Activated CD4-positive, alpha-beta T cell treated with anti-CD3 and anti-CD28 coated beads for 36 hours (primary cell): ENCODE measurements around the gene NFKBIL1. TPM values are rescaled to one million over a fixed set of nuclear protein-coding genes. Genes with fewer than 3 reads are reported as not detected.

ENCODE experiments used
- ATAC-seq: fragments of 200-7000 bp; cut with Tn5 transposase; one replicate; pipeline ENCODE4 v1.10.0; 2021; ENCODE audit warnings: mild to moderate bottlenecking, moderate library complexity
- CTCF ChIA-PET: fragments of 350-600 bp; sonication (Branson Sonifier 250); formaldehyde crosslinking; loops from one replicate; lab custom pipeline; 2021; ENCODE audit warnings: antibody characterized with exemption; lab: Charles Lee
- POLR2A ChIA-PET: fragments of 350-600 bp; sonication (Branson Sonifier 250); formaldehyde crosslinking; loops from one replicate; lab custom pipeline; 2021; ENCODE audit warnings: antibody characterized with exemption, inconsistent platforms; lab: Charles Lee
- DNase-seq: peaks from one replicate; pipeline ENCODE4 v3.0.0-alpha.2; 2020
- H3K27ac Mint-ChIP-seq: one replicate; pipeline ENCODE4 v1.8.0; 2021; ENCODE audit warnings: mixed read lengths
- H3K27me3 Mint-ChIP-seq: one replicate; pipeline ENCODE4 v1.8.0; 2021; ENCODE audit warnings: mixed read lengths
- H3K36me3 Mint-ChIP-seq: one replicate; pipeline ENCODE4 v1.8.0; 2021; ENCODE audit warnings: low read depth, mixed read lengths
- H3K4me1 Mint-ChIP-seq: one replicate; pipeline ENCODE4 v1.8.0; 2021; ENCODE audit warnings: mixed read lengths
- H3K4me3 Mint-ChIP-seq: one replicate; pipeline ENCODE4 v1.8.0; 2021; ENCODE audit warnings: mild to moderate bottlenecking, moderate library complexity, mixed read lengths
- H3K9me3 Mint-ChIP-seq: one replicate; pipeline ENCODE4 v1.8.0; 2021; ENCODE audit warnings: low read depth, mixed read lengths
- intact Hi-C, 2 experiments: fragments of 100-400 bp; cut with DNase I in 1 of 2; cut with micrococcal nuclease in 1 of 2; formaldehyde crosslinking; loops; one replicate each; pipeline versions ENCODE4 v1.14.2 to v1.15.1; 2022 to 2024; cut with DNase I, micrococcal nuclease
- total RNA-seq, 2 experiments: library from RNA; stranded (reverse); gene quantifications; one replicate each; pipeline ENCODE4 v1.2.3, GENCODE V29; 2021

The NFKBIL1 gene
- total RNA-seq, 2 experiments from 2014 or later: 18.1 to 19.0 TPM

GRCh38 chr6:31528307-31528777, 19.1 kb upstream of the NFKBIL1 start:
- ChIA-PET CTCF (interaction anchor here (0.6 to 1.8 kb wide), 5 partner anchors 12 to 129 kb away, joined by 3 to 8 read pairs (median 5); partner anchors contain the start of gene DDX39B), POLR2A (interaction anchor here (0.6 to 1.3 kb wide), 3 partner anchors 13 to 83 kb away, joined by 3 to 5 read pairs (median 3); partner anchors contain the start of gene DDX39B)
- H3K27me3 Mint-ChIP-seq: no peaks in the 10 kb centered on the region

GRCh38 chr6:31528821-31529328, 18.5 kb upstream of the NFKBIL1 start, which contains the start of gene MCCD1:
TSS of gene MCCD1 (plus strand) at chr6:31528962. CDS start at chr6:31529015, 53 bp downstream.
- Mint-ChIP-seq H3K9me3 (no peaks in the 10 kb centered on the region), H3K4me3 (no peak within 1 kb of the TSS), H3K4me1 (peaks cover 7% of the 10 kb centered on the region), H3K27me3 (no peaks in the 10 kb centered on the region), H3K27ac (no peak within 1 kb of the TSS), H3K36me3 (peaks cover 41% of the 10 kb centered on the region)
- ChIA-PET POLR2A (interaction anchor here (0.6 to 1.3 kb wide), 4 partner anchors 12 to 54 kb away, joined by 3 to 5 read pairs (median 3); no protein-coding TSS in a partner anchor), CTCF (interaction anchor here (0.8 to 1.8 kb wide), 5 partner anchors 12 to 68 kb away, joined by 3 to 8 read pairs (median 5); partner anchors contain the start of gene DDX39B)
- ATAC-seq (peak; percentile 17), DNase-seq (no peak)
- intact Hi-C loops: no loop called here

More at GRCh38 chr6:31528307-31528777, 19.1 kb upstream of the NFKBIL1 start:
- DNase-seq: no peak
- intact Hi-C loops: no loop called here
- peaks cover 36% of the 10 kb centered on the region for H3K36me3 Mint-ChIP-seq
- H3K4me1 Mint-ChIP-seq: peaks cover 4% of the 10 kb centered on the region
- no peak overlapping the region for H3K4me3 Mint-ChIP-seq
- ATAC-seq: no peak
- H3K27ac Mint-ChIP-seq: no peak overlapping the region
- no peaks in the 10 kb centered on the region for H3K9me3 Mint-ChIP-seq

DNA sequence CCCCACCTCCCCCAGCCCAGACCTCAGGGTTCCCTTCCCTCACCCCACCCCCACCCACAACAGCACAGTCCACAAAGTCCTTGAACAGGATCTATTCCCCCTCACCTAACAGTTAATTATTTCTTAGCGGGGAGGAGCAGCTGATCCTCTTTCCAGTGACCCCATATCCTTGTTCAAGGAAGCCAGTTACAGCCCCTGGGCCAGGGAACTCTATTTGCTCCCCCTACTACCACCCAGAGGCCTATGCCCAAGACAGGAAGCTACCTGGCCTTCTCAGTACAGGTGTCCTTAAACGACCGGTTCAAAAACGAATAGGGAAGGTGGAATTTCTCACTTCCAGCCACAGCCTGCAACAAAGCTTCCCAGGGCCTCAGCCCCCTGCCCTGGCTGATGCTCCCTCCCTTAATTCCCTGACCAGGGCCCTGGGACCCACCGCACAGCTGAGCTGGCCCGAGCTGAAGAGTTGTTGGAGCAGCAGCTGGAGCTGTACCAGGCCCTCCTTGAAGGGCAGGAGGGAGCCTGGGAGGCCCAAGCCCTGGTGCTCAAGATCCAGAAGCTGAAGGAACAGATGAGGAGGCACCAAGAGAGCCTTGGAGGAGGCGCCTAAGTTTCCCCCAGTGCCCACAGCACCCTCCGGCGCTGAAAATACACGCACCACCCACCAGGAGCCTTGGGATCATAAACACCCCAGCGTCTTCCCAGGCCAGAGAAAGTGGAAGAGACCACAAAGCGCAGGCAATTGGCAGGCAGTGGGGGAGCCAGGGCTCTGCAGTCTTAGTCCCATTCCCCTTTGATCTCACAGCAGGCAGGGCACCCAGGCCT, 17.9 kb upstream of the NFKBIL1 start:
- DNase-seq (no peak), ATAC-seq (peak; percentile 25)
- POLR2A ChIA-PET: interaction anchor here (0.6 to 1.3 kb wide), 4 partner anchors 11 to 58 kb away, joined by 3 to 5 read pairs (median 4); no protein-coding TSS in a partner anchor
- no peaks in the 10 kb centered on the region for H3K9me3 Mint-ChIP-seq
- H3K27me3 Mint-ChIP-seq: no peaks in the 10 kb centered on the region
- no peak overlapping the region for H3K27ac Mint-ChIP-seq
- CTCF ChIA-PET: interaction anchor here (0.7 to 1.5 kb wide), 3 partner anchors 9 to 67 kb away, joined by 3 to 5 read pairs (median 5); no protein-coding TSS in a partner anchor
- H3K4me3 Mint-ChIP-seq: no peak overlapping the region
- peaks cover 9% of the 10 kb centered on the region for H3K4me1 Mint-ChIP-seq
- intact Hi-C loops: no loop called here
- peaks cover 48% of the 10 kb centered on the region for H3K36me3 Mint-ChIP-seq

DNA sequence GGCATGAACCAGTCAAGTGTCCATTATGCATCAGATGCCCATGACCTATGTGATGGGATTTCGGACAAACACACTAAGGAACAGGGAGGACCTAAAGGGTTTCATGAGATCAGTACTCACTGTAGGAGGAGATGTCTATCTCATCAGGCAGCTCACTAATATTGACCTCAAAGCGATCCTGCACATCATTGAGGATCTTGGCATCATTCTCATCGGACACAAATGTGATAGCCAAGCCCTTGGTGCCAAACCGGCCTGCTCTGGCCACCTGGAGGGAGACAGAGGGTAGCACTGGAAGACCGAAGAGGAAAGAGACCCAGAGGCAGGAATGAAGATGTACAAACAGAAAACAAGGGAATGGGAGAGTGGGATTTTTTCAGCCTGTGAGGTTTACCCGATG, 16.7 kb upstream of the NFKBIL1 start:
- ATAC-seq: no peak

DNA sequence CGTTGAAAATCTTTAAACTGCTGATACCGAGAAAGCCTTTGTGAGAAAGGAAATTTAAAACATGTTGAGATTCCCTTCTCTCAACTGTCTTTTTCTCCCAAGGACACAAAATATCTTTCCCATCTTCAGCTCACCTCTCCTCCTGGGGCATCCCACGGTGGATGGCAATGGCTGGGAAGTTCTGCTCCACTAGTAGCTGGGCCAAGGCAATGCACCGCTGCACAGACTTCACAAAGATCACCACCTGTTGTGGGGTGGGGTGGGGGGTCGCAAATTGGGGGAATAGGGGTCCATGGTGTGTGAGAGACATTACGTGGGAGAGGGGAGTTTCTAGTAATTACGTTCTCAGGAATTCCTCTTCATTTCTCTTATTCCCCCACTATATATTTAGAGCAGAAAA, 16.2 kb upstream of the NFKBIL1 start:
- Mint-ChIP-seq H3K9me3 (no peaks in the 10 kb centered on the region), H3K27me3 (no peaks in the 10 kb centered on the region), H3K4me3 (no peak overlapping the region), H3K36me3 (peaks cover 64% of the 10 kb centered on the region), H3K27ac (peak overlapping the region; percentile 25), H3K4me1 (peaks cover 22% of the 10 kb centered on the region)
- POLR2A ChIA-PET: interaction anchor here (0.7 kb wide), 1 partner anchor 36 kb away, joined by 3 read pairs; no protein-coding TSS in a partner anchor
- ATAC-seq: no peak
- intact Hi-C loops: no loop called here
- no peak for DNase-seq
- CTCF ChIA-PET: interaction anchor here (0.6 kb wide), 2 partner anchors 67 to 87 kb away, joined by 3 to 4 read pairs; no protein-coding TSS in a partner anchor

More for the DNA sequence above, 16.7 kb upstream of the NFKBIL1 start:
- DNase-seq: no peak
- H3K4me3 Mint-ChIP-seq: no peak overlapping the region
- peaks cover 17% of the 10 kb centered on the region for H3K4me1 Mint-ChIP-seq
- ChIA-PET CTCF (no interaction called here), POLR2A (interaction anchor here (0.7 kb wide), 1 partner anchor 35 kb away, joined by 3 read pairs; no protein-coding TSS in a partner anchor)
- H3K27me3 Mint-ChIP-seq: no peaks in the 10 kb centered on the region
- H3K9me3 Mint-ChIP-seq: no peaks in the 10 kb centered on the region
- H3K36me3 Mint-ChIP-seq: peaks cover 59% of the 10 kb centered on the region
- H3K27ac Mint-ChIP-seq: no peak overlapping the region
- intact Hi-C loops: no loop called here

DNA sequence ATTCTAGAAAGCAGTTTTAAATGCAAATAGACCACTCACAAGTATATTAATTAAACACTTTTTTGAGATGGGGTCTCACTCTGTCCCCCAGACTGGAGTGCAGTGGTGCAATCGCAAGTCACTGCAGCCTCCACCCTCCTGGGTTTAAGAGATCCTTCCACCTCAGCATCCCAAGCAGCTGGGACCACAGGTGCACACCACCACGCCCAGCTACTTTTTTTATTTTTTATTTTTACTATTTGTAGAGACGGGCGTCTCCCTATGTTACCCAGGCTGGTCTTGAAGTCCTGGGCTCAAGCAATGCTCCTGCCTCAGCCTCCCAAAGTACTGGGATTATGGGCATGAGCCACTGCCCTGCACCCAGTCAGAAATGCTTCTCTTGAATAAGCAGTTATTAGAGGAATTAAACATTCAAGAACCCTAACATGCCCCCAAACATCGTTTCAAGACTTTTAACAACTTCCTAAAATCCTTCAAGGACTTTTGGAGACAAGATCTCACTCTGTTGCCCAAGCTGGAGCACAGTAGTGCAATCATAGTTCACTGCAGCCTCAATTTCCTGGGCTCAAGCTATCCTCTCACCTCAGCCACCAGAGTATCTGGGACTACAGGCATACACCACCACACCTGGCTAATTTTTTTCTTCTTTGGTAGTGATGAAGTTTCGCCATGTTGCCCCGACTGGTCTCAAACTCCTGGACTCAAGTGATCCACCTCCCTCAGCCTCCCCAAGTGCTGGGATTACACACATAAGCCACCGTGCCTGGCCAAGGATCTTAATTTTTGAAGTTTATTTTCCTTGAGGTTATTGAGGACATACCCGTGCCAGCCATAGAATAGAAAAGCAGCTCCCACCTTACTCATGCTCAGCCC, 15.4 kb upstream of the NFKBIL1 start:
- ChIA-PET POLR2A (interaction anchor here (0.5 to 1.2 kb wide), 2 partner anchors 16 to 21 kb away, joined by 3 read pairs; no protein-coding TSS in a partner anchor), CTCF (interaction anchor here (0.6 to 1.1 kb wide), 3 partner anchors 66 to 86 kb away, joined by 3 to 4 read pairs (median 3); no protein-coding TSS in a partner anchor)
- DNase-seq (no peak), ATAC-seq (no peak)
- no peaks in the 10 kb centered on the region for H3K27me3 Mint-ChIP-seq
- H3K9me3 Mint-ChIP-seq: no peaks in the 10 kb centered on the region
- H3K27ac Mint-ChIP-seq: no peak overlapping the region
- H3K4me3 Mint-ChIP-seq: no peak overlapping the region
- intact Hi-C loops: no loop called here
- peaks cover 28% of the 10 kb centered on the region for H3K4me1 Mint-ChIP-seq
- H3K36me3 Mint-ChIP-seq: peaks cover 71% of the 10 kb centered on the region

DNA sequence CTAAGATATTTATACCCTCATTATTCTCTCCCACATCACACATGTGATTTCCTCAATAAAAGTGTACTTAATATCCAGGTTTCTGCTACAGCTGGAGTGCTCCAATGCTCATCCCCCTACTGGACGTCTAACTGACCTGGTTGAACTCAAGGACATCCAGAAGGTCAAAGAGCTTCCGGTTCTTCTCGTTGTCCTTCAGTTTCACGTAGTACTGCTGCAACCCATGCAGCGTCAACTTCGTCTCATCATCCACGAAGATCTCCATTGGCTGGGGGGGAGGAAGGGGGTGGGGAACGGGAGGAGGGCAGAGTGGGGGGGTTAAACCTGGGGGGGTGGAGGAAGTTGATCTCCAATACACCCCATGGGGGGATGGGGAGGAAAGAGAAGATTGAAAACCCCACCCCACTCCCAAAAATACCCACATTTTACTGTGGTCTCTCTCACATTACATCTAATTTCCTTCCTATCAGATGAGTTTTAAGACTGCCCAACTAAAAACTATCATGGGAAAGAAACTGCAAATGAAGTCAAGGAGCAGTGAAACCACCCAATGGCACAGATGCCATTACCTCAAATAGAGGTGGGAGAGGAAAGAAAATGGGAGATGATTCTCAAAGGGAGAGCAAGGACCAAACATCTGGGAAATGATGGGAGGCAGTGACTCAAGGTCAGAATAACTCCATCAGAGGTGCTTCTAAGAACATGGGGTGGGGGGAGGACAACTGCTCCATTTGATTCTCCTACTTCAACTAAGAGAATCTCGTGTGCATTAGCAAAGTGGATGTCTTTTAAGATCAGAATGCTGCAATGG, 14.6 kb upstream of the NFKBIL1 start:
- CTCF ChIA-PET: interaction anchor here (1.1 kb wide), 1 partner anchor 66 kb away, joined by 3 read pairs; no protein-coding TSS in a partner anchor
- H3K4me3 Mint-ChIP-seq: no peak overlapping the region
- H3K27ac Mint-ChIP-seq: peak overlapping the region; percentile 42
- H3K27me3 Mint-ChIP-seq: no peaks in the 10 kb centered on the region
- ATAC-seq (no peak), DNase-seq (no peak)
- no peaks in the 10 kb centered on the region for H3K9me3 Mint-ChIP-seq
- peaks cover 33% of the 10 kb centered on the region for H3K4me1 Mint-ChIP-seq
- intact Hi-C loops: no loop called here
- peaks cover 76% of the 10 kb centered on the region for H3K36me3 Mint-ChIP-seq
- POLR2A ChIA-PET: interaction anchor here (0.5 to 1.2 kb wide), 2 partner anchors 15 to 21 kb away, joined by 3 read pairs; no protein-coding TSS in a partner anchor

DNA sequence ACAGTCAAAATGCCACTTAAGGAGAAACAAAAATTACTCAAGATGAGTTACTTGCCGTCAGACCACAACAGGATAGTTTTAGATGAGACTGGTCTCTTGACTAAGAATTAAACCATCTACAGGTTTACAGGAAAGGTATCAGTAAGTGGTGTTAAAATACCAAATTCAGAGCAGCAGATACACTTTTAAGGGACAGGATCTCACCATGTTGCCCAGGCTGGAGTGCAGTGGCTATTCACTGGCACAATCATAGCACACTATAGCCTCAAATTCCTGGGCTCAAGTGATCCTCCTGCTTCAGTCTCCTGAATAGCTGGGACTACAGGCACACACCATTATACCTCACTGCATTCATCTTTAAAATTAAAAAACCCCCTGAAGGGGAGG, 14.0 kb upstream of the NFKBIL1 start:
- intact Hi-C loops: no loop called here
- ChIA-PET POLR2A (interaction anchor here (0.9 to 1.1 kb wide), 2 partner anchors 17 to 419 kb away, joined by 3 read pairs; no protein-coding TSS in a partner anchor), CTCF (interaction anchor here (0.6 kb wide), 1 partner anchor 439 kb away, joined by 3 read pairs; no protein-coding TSS in a partner anchor)
- no peak for DNase-seq
- no peaks in the 10 kb centered on the region for H3K27me3 Mint-ChIP-seq
- H3K36me3 Mint-ChIP-seq: peaks cover 80% of the 10 kb centered on the region
- no peaks in the 10 kb centered on the region for H3K9me3 Mint-ChIP-seq
- H3K4me1 Mint-ChIP-seq: peaks cover 37% of the 10 kb centered on the region
- no peak overlapping the region for H3K4me3 Mint-ChIP-seq
- ATAC-seq: no peak
- H3K27ac Mint-ChIP-seq: peak overlapping the region; percentile 42

- intact Hi-C loops: no loop called here
- Mint-ChIP-seq H3K4me3 (no peak overlapping the region), H3K9me3 (no peaks in the 10 kb centered on the region), H3K4me1 (peaks cover 42% of the 10 kb centered on the region), H3K27me3 (no peaks in the 10 kb centered on the region), H3K36me3 (peaks cover 86% of the 10 kb centered on the region), H3K27ac (peak overlapping the region; percentile 37)
- DNase-seq: no peak
- ChIA-PET POLR2A (interaction anchor here (0.9 to 1.1 kb wide), 2 partner anchors 16 to 418 kb away, joined by 3 read pairs; no protein-coding TSS in a partner anchor), CTCF (interaction anchor here (0.6 kb wide), 1 partner anchor 440 kb away, joined by 3 read pairs; no protein-coding TSS in a partner anchor)
- ATAC-seq: no peak
Observed at GRCh38 chr6:31534011-31534410, 13.4 kb upstream of the NFKBIL1 start.
